ENCODE data around the gene C1orf174.
"Not testable (repeated sequence)": the region's sequence is repeated elsewhere in the genome, so short reads cannot be mapped to it uniquely, and the experiment has no call there.

Gene C1orf174

DNA sequence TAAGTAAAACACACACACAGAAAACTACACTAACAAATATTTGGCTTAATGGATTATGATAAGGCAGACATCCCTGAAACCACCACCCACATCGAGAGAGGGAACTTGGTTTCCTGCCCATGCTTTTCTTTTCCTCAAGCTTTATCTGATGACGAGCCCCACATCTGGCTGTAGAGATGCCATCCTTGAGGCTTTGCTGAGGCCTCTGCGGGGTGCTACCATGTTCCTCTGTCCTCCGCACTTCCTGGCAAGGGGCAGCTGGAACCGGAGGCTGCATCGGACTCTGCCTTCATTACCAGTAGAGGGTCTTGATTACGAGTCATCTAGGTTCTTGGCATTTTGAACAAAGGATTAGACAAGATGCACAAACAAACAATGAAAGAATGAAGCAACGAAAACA is 21.7 kb upstream of the C1orf174 start:
- no peak for DNase-seq (ENCODE audit: low read depth)
- H3K4me3 ChIP-seq (ENCODE audit: low read depth, low read length), result no peak overlapping the region

GRCh38 chr1:3919706-3920105 is 19.6 kb upstream of the C1orf174 start:
- TF ChIP-seq, protein P1, sequence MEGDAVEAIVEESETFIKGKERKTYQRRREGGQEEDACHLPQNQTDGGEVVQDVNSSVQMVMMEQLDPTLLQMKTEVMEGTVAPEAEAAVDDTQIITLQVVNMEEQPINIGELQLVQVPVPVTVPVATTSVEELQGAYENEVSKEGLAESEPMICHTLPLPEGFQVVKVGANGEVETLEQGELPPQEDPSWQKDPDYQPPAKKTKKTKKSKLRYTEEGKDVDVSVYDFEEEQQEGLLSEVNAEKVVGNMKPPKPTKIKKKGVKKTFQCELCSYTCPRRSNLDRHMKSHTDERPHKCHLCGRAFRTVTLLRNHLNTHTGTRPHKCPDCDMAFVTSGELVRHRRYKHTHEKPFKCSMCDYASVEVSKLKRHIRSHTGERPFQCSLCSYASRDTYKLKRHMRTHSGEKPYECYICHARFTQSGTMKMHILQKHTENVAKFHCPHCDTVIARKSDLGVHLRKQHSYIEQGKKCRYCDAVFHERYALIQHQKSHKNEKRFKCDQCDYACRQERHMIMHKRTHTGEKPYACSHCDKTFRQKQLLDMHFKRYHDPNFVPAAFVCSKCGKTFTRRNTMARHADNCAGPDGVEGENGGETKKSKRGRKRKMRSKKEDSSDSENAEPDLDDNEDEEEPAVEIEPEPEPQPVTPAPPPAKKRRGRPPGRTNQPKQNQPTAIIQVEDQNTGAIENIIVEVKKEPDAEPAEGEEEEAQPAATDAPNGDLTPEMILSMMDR (IDR thresholded peaks at IDR 0.05; ENCODE audit: insufficient read depth, low read depth, low read length, missing control alignments), result no peak
- no peak for DNase-seq (ENCODE audit: low read depth)
- H3K4me3 ChIP-seq (ENCODE audit: low read depth, low read length), result no peak overlapping the region

More for the DNA sequence above, 21.7 kb upstream of the C1orf174 start:
- TF ChIP-seq, protein P1 (IDR thresholded peaks at IDR 0.05; ENCODE audit: insufficient read depth, low read depth, low read length, missing control alignments), result no peak

DNA sequence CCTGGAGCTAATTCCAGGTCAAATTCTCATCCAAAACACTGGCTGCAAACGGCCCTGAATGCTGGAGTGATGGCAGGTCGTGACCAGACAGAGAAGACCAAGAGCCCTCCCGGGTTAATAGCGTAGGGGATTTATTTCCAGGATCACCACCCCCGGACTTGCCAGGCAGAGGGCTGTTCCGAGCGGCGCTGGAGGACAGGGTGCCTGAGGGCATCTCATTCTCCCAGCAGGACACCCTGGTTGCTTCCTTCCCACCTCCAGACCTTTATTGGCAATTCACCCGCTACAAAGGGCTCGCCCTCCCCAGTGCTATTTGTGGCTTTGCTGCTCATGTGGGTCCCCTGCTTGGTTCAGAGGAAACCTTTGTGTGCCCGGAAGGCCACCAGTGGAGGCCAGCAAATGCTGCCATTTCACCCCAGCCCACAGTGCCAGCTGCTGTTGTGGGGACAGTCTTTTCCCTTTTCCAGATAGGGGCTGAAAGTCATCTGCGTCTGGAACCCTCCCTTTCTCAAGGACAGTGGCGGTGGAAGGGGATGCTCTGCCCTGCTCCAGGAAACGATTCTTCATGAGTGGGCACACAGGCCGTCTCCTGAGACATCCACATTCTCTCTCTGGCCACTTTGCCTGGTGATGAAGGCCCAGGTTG is 19.0 kb upstream of the C1orf174 start:
- DNase-seq (ENCODE audit: low read depth), result no peak
- TF ChIP-seq, protein P1 (IDR thresholded peaks at IDR 0.05; ENCODE audit: insufficient read depth, low read depth, low read length, missing control alignments), result no peak

DNA sequence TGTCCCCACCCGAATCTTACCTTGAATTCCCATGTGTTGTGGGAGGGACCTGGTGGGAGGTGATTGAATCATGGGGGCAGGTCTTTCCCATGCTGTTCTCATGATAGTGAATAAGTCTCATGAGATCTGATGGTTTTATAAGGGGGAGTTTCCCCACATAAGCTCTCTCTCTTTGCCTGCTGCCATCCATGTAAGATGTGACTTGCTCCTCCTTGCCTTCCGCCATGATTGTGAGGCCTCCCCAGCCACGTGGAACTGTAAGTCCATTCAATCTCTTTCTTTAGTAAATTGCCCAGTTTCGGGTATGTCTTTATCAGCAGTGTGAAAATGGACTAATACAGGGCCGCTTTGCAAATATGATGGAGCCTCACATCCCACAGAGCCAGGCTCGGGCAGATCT is 18.3 kb upstream of the C1orf174 start:
- not testable (repeated sequence) for DNase-seq (ENCODE audit: low read depth); H3K4me3 ChIP-seq (ENCODE audit: low read depth, low read length)

More for the DNA sequence above, 19.0 kb upstream of the C1orf174 start:
- no peak overlapping the region for H3K4me3 ChIP-seq (ENCODE audit: low read depth, low read length)

DNA sequence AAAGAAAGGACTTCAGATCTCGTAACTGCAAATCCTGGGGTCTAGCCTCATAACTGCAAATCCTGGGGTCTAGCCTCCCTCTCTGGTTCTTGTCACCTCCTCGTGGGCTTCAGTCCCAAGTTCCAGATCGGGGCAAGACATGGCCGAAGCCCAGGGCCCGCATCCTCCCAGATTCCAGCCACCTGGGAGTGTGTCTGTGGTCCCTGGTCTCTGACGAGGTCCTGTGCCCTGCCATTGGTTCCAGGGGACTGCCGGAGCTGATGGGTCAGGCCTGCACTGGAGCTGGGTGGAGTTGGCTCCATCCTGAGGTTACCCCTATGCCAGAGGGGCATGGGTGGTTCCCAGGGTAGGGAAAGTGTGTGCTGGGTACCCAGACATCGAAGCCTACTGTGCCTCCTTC is 17.7 kb upstream of the C1orf174 start:
- no peak for DNase-seq (ENCODE audit: low read depth)
- H3K4me3 ChIP-seq (ENCODE audit: low read depth, low read length), result no peak overlapping the region
- TF ChIP-seq, protein P1 (IDR thresholded peaks at IDR 0.05; ENCODE audit: insufficient read depth, low read depth, low read length, missing control alignments), result no peak

GRCh38 chr1:3915551-3916121 is 15.6 kb upstream of the C1orf174 start:
- TF ChIP-seq, protein P1 (IDR thresholded peaks at IDR 0.05; ENCODE audit: insufficient read depth, low read depth, low read length, missing control alignments), result no peak

GRCh38 chr1:3914911-3915310 is 14.8 kb upstream of the C1orf174 start:
- no peak for DNase-seq (ENCODE audit: low read depth)
- TF ChIP-seq, protein P1 (IDR thresholded peaks at IDR 0.05; ENCODE audit: insufficient read depth, low read depth, low read length, missing control alignments), result no peak
- no peak overlapping the region for H3K4me3 ChIP-seq (ENCODE audit: low read depth, low read length)

More at GRCh38 chr1:3915551-3916121, 15.6 kb upstream of the C1orf174 start:
- no peak for DNase-seq (ENCODE audit: low read depth)
- H3K4me3 ChIP-seq (ENCODE audit: low read depth, low read length), result no peak overlapping the region
